K562 (cell line): Measurements from ENCODE around the gene SERTAD2. TPM values are rescaled to one million over a fixed set of nuclear protein-coding genes. Genes with fewer than 3 reads are reported as not detected.

ENCODE experiments used
- ATAC-seq: fragments of 200-7000 bp; cut with Tn5 transposase; 3 replicates; pipeline ENCODE4 v1.9.1; 2020; ENCODE audit warnings: moderate library complexity
- BruUV-seq: library from RNA; stranded (reverse); fragments of 400-500 nt; replicated peaks from 2 replicates; lab custom pipeline; 2021; lab: Mats Ljungman, UMichigan
- CTCF ChIA-PET: fragments of 300-600 bp; formaldehyde crosslinking; extraction: SDS; loops from one replicate; lab custom pipeline; 2021; ENCODE audit warnings: low intra/inter-chr PET ratio; lab: Yijun Ruan, JAX
- POLR2A ChIA-PET: fragments of 300-600, 350-650 bp; sonication (Branson Sonifier 250); formaldehyde crosslinking; extraction: SDS; loops from one replicate; lab custom pipeline; 2021; ENCODE audit warnings: antibody characterized with exemption, inconsistent platforms; lab: Yijun Ruan, JAX
- DNase-seq, 4 experiments: peaks; one replicate each; pipeline versions ENCODE4 v3.0.0 to v3.0.0-alpha.2; 2011 to 2018; ENCODE audit warnings: low spot score in 3 of 4, mixed read lengths in 3 of 4; ENCODE audit errors: extremely low read depth in 1 of 4
- FAIRE-seq: peaks from 2 replicates; lab custom pipeline; 2011; peaks lifted over from hg19 to GRCh38; lab: Jason Lieb, UNC
- H2AFZ ChIP-seq: 2 replicates; pipeline ENCODE4 v1.6.0; 2011; ENCODE audit warnings: low read depth, low read length, control low read depth, inconsistent platforms
- H3K27ac ChIP-seq: fragments of 200-600 bp; 3 replicates; pipeline ENCODE4 v1.8.0; 2011; ENCODE audit warnings: low read depth, mild to moderate bottlenecking, control low read depth, inconsistent platforms, low read length, moderate library complexity, mixed read lengths; ENCODE audit errors: extremely low read depth
- H3K27me3 ChIP-seq, 2 experiments: fragments of 300-600 bp in 1 of 2; 2 replicates in 1 of 2; 3 replicates in 1 of 2; pipeline versions ENCODE4 v1.6.0 to v1.8.0; 2011; ENCODE audit warnings: inconsistent platforms in 2 of 2, low read length in 2 of 2, mild to moderate bottlenecking in 1 of 2, mixed read lengths in 1 of 2, moderate library complexity in 1 of 2; ENCODE audit not compliant: control insufficient read depth in 2 of 2, insufficient read depth in 2 of 2
- H3K36me3 ChIP-seq: fragments of 300-600 bp; 3 replicates; pipeline ENCODE4 v1.8.0; 2011; ENCODE audit warnings: mild to moderate bottlenecking, low read length, inconsistent platforms; ENCODE audit not compliant: control insufficient read depth, insufficient read depth
- H3K4me1 ChIP-seq, 2 experiments: fragments of 200-600 bp in 1 of 2; replicated peaks in 1 of 2; 2 replicates in 1 of 2; 3 replicates in 1 of 2; pipeline versions ENCODE4 v1.5.1 to v1.8.0; 2011; ENCODE audit warnings: inconsistent platforms in 2 of 2, low read length in 2 of 2, mild to moderate bottlenecking in 1 of 2, mixed read lengths in 1 of 2, moderate library complexity in 1 of 2; ENCODE audit not compliant: control insufficient read depth in 2 of 2, insufficient read depth in 2 of 2
- H3K4me2 ChIP-seq: 2 replicates; pipeline ENCODE4 v1.6.1; 2011; ENCODE audit warnings: low read length, control low read depth, inconsistent platforms, mixed read lengths; ENCODE audit not compliant: insufficient read depth
- H3K4me3 ChIP-seq: fragments of 200-600 bp; sonication (generic), shearing (Covaris generic); 2 replicates; pipeline ENCODE4 v1.5.1; 2016; ENCODE audit warnings: control low read depth, inconsistent platforms
- H3K79me2 ChIP-seq: fragments of 200-600 bp; 3 replicates; pipeline ENCODE4 v1.8.0; 2011; ENCODE audit warnings: low read length, inconsistent platforms; ENCODE audit not compliant: control insufficient read depth, insufficient read depth
- H3K9ac ChIP-seq, 2 experiments: 2 replicates each; pipeline versions ENCODE4 v1.6.0 to v1.6.1; 2011; ENCODE audit warnings: low read depth in 2 of 2, low read length in 2 of 2, control low read depth in 1 of 2, inconsistent platforms in 1 of 2, mild to moderate bottlenecking in 1 of 2, mixed read lengths in 1 of 2; ENCODE audit not compliant: insufficient read depth in 1 of 2
- H3K9me1 ChIP-seq: one replicate; pipeline ENCODE4 v1.6.0; 2011; ENCODE audit warnings: inconsistent platforms, mild to moderate bottlenecking, low read length, moderate library complexity; ENCODE audit not compliant: control insufficient read depth, insufficient read depth
- H3K9me3 ChIP-seq: replicated peaks from 2 replicates; pipeline ENCODE4 v1.5.1; 2011; ENCODE audit warnings: low read depth, low read length, inconsistent platforms; ENCODE audit not compliant: control insufficient read depth, insufficient read depth
- H4K20me1 ChIP-seq: replicated peaks from 2 replicates; pipeline ENCODE4 v1.6.1; 2011; ENCODE audit warnings: low read length, inconsistent platforms, mixed read lengths; ENCODE audit not compliant: control insufficient read depth, insufficient read depth
- ATF7 ChIP-seq: fragments of 450-650 bp; IDR thresholded peaks from 2 replicates; pipeline ENCODE4 v1.7.1; 2014; ENCODE audit warnings: mild to moderate bottlenecking, moderate library complexity
- ELK3 ChIP-seq: fragments of 450-650 bp; formaldehyde crosslinking; IDR thresholded peaks from 2 replicates; pipeline ENCODE4 v1.4.0; 2020; ENCODE audit warnings: mild to moderate bottlenecking
- LARP7 ChIP-seq: fragments of 450-650 bp; IDR thresholded peaks from 2 replicates; pipeline ENCODE4 v1.6.1; 2016
- POLR2AphosphoS2 ChIP-seq: IDR thresholded peaks from 2 replicates; pipeline ENCODE4 v1.6.1; 2012; ENCODE audit warnings: low read length, improper control_type of control experiment
- RBM22 ChIP-seq: fragments of 200-400 bp; formaldehyde crosslinking; IDR thresholded peaks from 2 replicates; pipeline ENCODE4 v1.6.1; 2018; ENCODE audit warnings: low read length, low read depth; ENCODE audit not compliant: poor library complexity, severe bottlenecking
- ZNF280B ChIP-seq: fragments of 250-450 bp; sonication (Bioruptor Pico); IDR thresholded peaks from 2 replicates; pipeline ENCODE4 v1.5.1; 2021; ENCODE audit warnings: mild to moderate bottlenecking
- ZNF584 ChIP-seq: fragments of 200-800 bp; sonication (Bioruptor generic); IDR thresholded peaks from 2 replicates; pipeline ENCODE4 v1.6.1; 2016; ENCODE audit warnings: low read depth, mild to moderate bottlenecking, missing genetic modification characterization, missing compliant biosample characterization
- ZNF75A ChIP-seq: fragments of 450-650 bp; formaldehyde crosslinking; IDR thresholded peaks from 2 replicates; pipeline ENCODE4 v1.4.0; 2020; ENCODE audit warnings: mild to moderate bottlenecking
- WGBS: fragments of 100-300 bp; shearing (Covaris generic); methylation state at CpG from one replicate; pipeline ENCODE4 v1.1.6; 2016; ENCODE audit warnings: low coverage, mixed read lengths; ENCODE audit not compliant: insufficient coverage; ENCODE audit errors: missing lambda C conversion rate; 5-methylcytosine and 5-hydroxymethylcytosine counted together
- in situ Hi-C: fragments of 300-500 bp; cut with MboI; formaldehyde crosslinking; loops from 4 replicates; pipeline ENCODE4 v1.15.0; 2018; ENCODE audit warnings: inconsistent platforms, mixed read lengths
- intact Hi-C: fragments of 100-400 bp; cut with micrococcal nuclease; formaldehyde crosslinking; loops from 2 replicates; pipeline ENCODE4 v1.14.2; 2022
- polyA plus RNA-seq, 8 experiments: library from polyadenylated mRNA; depleted of rRNA in 4 of 8; stranded (reverse) in 5 of 8; unstranded in 3 of 8; fragments of >200 nt; fragmentation: Nextera tagmentation in 2 of 8; fragmentation: Illumina TruSeq in 1 of 8; extraction: Ambion mirVana in 2 of 8; extraction: Trizol in 1 of 8; gene quantifications; 2 replicates each; pipeline versions ENCODE4 v1.2.1 to v1.2.3, GENCODE V29; 2011 to 2014; ENCODE audit warnings: inconsistent platforms in 1 of 8, missing spikeins in 1 of 8
- total RNA-seq, 7 experiments: library from RNA; depleted of rRNA in 6 of 7; stranded (reverse); fragments of >200 nt in 6 of 7; fragmentation: Illumina TruSeq in 2 of 7; extraction: Trizol in 2 of 7; gene quantifications; 2 replicates each; pipeline versions ENCODE4 v1.2.1 to v1.2.3, GENCODE V29; 2011 to 2021; ENCODE audit warnings: low replicate concordance in 1 of 7
- TF ChIP-seq, protein P1 (sequence below): fragments of 250-450 bp; sonication (Bioruptor Pico); IDR thresholded peaks from 2 replicates; pipeline ENCODE4 v1.8.0; 2021; ENCODE audit warnings: mild to moderate bottlenecking, moderate library complexity

SERTAD2 gene
- total and polyA plus RNA-seq, 9 of the 15 experiments (the other 6 are each of a cell fraction or from before 2014, with no cell fraction given) = 3.0 to 12.5 (median 6.1) TPM

GRCh38 chr2:64656379-64656778 lies 2.7 kb upstream of the SERTAD2 start:
- Histone ChIP-seq H3K4me3 (no peak overlapping the region), H3K79me2 (peaks cover 22% of the 10 kb centered on the region), H3K27ac (no peak overlapping the region), H3K9ac (no peak overlapping the region), H3K9me3 (no peaks in the 10 kb centered on the region), H4K20me1 (0 out of 2 replicates have a peak, but pooled peaks cover 3% of the 10 kb centered on the region), H3K4me1 (peaks cover 8 to 14% of the 10 kb centered on the region in 2 experiments), H3K27me3 (no peaks in the 10 kb centered on the region), H3K4me2 (no peak overlapping the region), H3K36me3 (no peaks in the 10 kb centered on the region), H2AFZ (no peak overlapping the region), H3K9me1 (no peaks in the 10 kb centered on the region)
- ChIA-PET POLR2A (interaction anchor here (1.2 to 3.9 kb wide), 2 partner anchors 8 to 27 kb away, joined by 3 to 39 read pairs; no protein-coding TSS in a partner anchor), CTCF (no interaction called here)
- ATAC-seq (no peak), DNase-seq (no peak), FAIRE-seq (no peak)
- intact Hi-C loops = no loop called here
- in situ Hi-C loops = no loop called here
- WGBS = 71% methylated on average over 2 of the region's 2 CpGs
- BruUV-seq = no TSS peak
- TF ChIP-seq RBM22 = no peak
- no peak for TF ChIP-seq ZNF75A (CRISPR knock-in tag)
- TF ChIP-seq ZNF584 (CRISPR knock-in tag) = no peak
- TF ChIP-seq ELK3 (CRISPR knock-in tag) = no peak
- TF ChIP-seq, protein P1, sequence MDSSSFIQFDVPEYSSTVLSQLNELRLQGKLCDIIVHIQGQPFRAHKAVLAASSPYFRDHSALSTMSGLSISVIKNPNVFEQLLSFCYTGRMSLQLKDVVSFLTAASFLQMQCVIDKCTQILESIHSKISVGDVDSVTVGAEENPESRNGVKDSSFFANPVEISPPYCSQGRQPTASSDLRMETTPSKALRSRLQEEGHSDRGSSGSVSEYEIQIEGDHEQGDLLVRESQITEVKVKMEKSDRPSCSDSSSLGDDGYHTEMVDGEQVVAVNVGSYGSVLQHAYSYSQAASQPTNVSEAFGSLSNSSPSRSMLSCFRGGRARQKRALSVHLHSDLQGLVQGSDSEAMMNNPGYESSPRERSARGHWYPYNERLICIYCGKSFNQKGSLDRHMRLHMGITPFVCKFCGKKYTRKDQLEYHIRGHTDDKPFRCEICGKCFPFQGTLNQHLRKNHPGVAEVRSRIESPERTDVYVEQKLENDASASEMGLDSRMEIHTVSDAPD (CRISPR knock-in tag) = no peak
- TF ChIP-seq ATF7 = no peak
- TF ChIP-seq POLR2AphosphoS2 = no peak
- no peak for TF ChIP-seq LARP7
- TF ChIP-seq ZNF280B (CRISPR knock-in tag) = no peak
